Neural cell (in vitro differentiated cells): ENCODE results near the gene C1QTNF3. TPM values are rescaled to one million over a fixed set of nuclear protein-coding genes. Genes with fewer than 3 reads are reported as not detected.

Experiments used
- H2AFZ ChIP-seq: fragments of 200-600, 300-800 bp; sonication (generic), shearing (Covaris generic); 2 replicates; pipeline ENCODE4 v1.6.0; 2014; ENCODE audit warnings: low read depth, mild to moderate bottlenecking, antibody characterized with exemption, low read length, moderate library complexity
- H3F3A ChIP-seq: fragments of 200-600 bp; shearing (Covaris generic); 2 replicates; pipeline ENCODE4 v1.6.1; 2016; ENCODE audit warnings: mild to moderate bottlenecking, moderate library complexity, mixed read lengths, antibody characterized with exemption, low read length; ENCODE audit not compliant: insufficient read depth, poor library complexity, severe bottlenecking
- H3K27ac ChIP-seq: fragments of 200-600, 300-800 bp; sonication (generic), shearing (Covaris generic); 2 replicates; pipeline ENCODE4 v1.5.1; 2014; ENCODE audit warnings: mild to moderate bottlenecking, low read length, moderate library complexity
- H3K27me3 ChIP-seq: fragments of 300-800, 200-600 bp; sonication (generic), shearing (Covaris generic); 2 replicates; pipeline ENCODE4 v1.6.0; 2014; ENCODE audit warnings: mild to moderate bottlenecking, low read depth, low read length, moderate library complexity; ENCODE audit not compliant: insufficient read depth
- H3K36me3 ChIP-seq: fragments of 300-800, 200-600 bp; sonication (generic), shearing (Covaris generic); 2 replicates; pipeline ENCODE4 v1.5.1; 2014; ENCODE audit warnings: mild to moderate bottlenecking, antibody characterized with exemption, low read length, moderate library complexity; ENCODE audit not compliant: insufficient read depth
- H3K4me2 ChIP-seq: fragments of 300-800, 200-600 bp; sonication (generic), shearing (Covaris generic); 2 replicates; pipeline ENCODE4 v1.6.0; 2014; ENCODE audit warnings: mild to moderate bottlenecking, low read length
- H3K4me3 ChIP-seq: fragments of 300-800, 200-600 bp; sonication (generic), shearing (Covaris generic); 2 replicates; pipeline ENCODE4 v1.5.1; 2014; ENCODE audit warnings: mild to moderate bottlenecking, low read length, moderate library complexity
- H3K79me2 ChIP-seq: fragments of 200-600 bp; shearing (Covaris generic); replicated peaks from 2 replicates; pipeline ENCODE4 v1.6.0; 2014; ENCODE audit warnings: mild to moderate bottlenecking, low read length, moderate library complexity; ENCODE audit not compliant: insufficient read depth
- H3K9ac ChIP-seq: fragments of 300-800, 200-600 bp; sonication (generic), shearing (Covaris generic); 2 replicates; pipeline ENCODE4 v1.6.1; 2016; ENCODE audit warnings: mild to moderate bottlenecking, low read length, mixed read lengths
- H3K9me2 ChIP-seq: fragments of 200-600 bp; shearing (Covaris generic); 2 replicates; pipeline ENCODE4 v1.6.1; 2016; ENCODE audit warnings: mild to moderate bottlenecking, low read length, mixed read lengths; ENCODE audit not compliant: insufficient read depth
- H3K9me3 ChIP-seq: fragments of 200-600, 300-800 bp; sonication (generic), shearing (Covaris generic); 2 replicates; pipeline ENCODE4 v1.6.1; 2016; ENCODE audit warnings: mild to moderate bottlenecking, mixed run types, low read length, moderate library complexity, mixed read lengths
- H4K20me1 ChIP-seq: fragments of 200-600 bp; shearing (Covaris generic); 2 replicates; pipeline ENCODE4 v1.6.1; 2016; ENCODE audit warnings: mild to moderate bottlenecking, mixed run types; ENCODE audit not compliant: insufficient read depth
- CTCF ChIP-seq: fragments of 450-650 bp; IDR thresholded peaks from 2 replicates; pipeline ENCODE4 v1.5.1; 2014; ENCODE audit warnings: antibody characterized with exemption, mild to moderate bottlenecking, moderate library complexity; ENCODE audit not compliant: poor library complexity, severe bottlenecking
- EP300 ChIP-seq: fragments of 450-650 bp; conservative IDR thresholded peaks from 2 replicates; pipeline ENCODE4 v1.6.1; 2014; ENCODE audit warnings: antibody characterized with exemption, mild to moderate bottlenecking, moderate library complexity; ENCODE audit not compliant: poor library complexity, severe bottlenecking
- EZH2 ChIP-seq: fragments of 200-600, 300-800 bp; shearing (Covaris generic), sonication (generic); IDR thresholded peaks from 2 replicates; pipeline ENCODE4 v1.6.1; 2014; ENCODE audit warnings: antibody characterized with exemption, low read length, borderline replicate concordance, mild to moderate bottlenecking; ENCODE audit not compliant: insufficient read depth, poor library complexity, severe bottlenecking
- MXI1 ChIP-seq: fragments of 450-650 bp; conservative IDR thresholded peaks from 2 replicates; pipeline ENCODE4 v1.6.1; 2014; ENCODE audit warnings: antibody characterized with exemption, mild to moderate bottlenecking; ENCODE audit not compliant: poor library complexity, severe bottlenecking
- POLR2AphosphoS5 ChIP-seq: IDR thresholded peaks from 2 replicates; pipeline ENCODE4 v1.6.1; 2012
- RAD21 ChIP-seq: fragments of 450-650 bp; conservative IDR thresholded peaks from 2 replicates; pipeline ENCODE4 v1.6.1; 2014; ENCODE audit warnings: antibody characterized with exemption, mild to moderate bottlenecking, moderate library complexity
- SMC3 ChIP-seq: fragments of 450-650 bp; conservative IDR thresholded peaks from 2 replicates; pipeline ENCODE4 v1.6.1; 2014; ENCODE audit warnings: antibody characterized with exemption, mild to moderate bottlenecking, moderate library complexity; ENCODE audit not compliant: poor library complexity
- TAF1 ChIP-seq: IDR thresholded peaks from 2 replicates; pipeline ENCODE4 v1.6.1; 2012; ENCODE audit warnings: low read depth
- polyA plus RNA-seq: library from polyadenylated mRNA; depleted of rRNA; stranded (reverse); fragments of >200 nt; gene quantifications from 2 replicates; pipeline ENCODE4 v1.2.3, GENCODE V29; 2014
- TF ChIP-seq, protein P1 (sequence below): IDR thresholded peaks from 2 replicates; pipeline ENCODE4 v1.6.1; 2012; ENCODE audit warnings: borderline replicate concordance

The C1QTNF3 gene
- polyA plus RNA-seq, 1 donor from 2014 or later: 33.1 TPM

DNA sequence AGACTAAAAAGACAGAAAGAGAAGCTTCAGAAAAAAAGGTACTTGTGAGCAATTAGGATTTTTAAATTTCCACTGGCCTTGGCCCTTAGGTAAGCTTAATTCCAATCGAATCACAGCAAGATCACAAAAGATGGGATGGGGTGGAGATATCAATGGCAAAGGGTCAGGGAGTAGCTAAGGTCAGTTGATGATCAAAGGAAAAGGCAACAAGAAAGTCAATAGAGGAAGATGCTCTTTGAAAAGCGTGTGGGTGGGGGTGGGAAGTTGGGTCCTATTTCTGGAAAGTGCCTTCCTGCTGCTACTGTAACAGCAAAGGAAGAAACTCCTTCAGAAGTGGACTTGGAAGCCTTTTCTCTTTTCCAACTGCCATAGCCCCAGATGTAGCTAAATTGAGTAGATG lies 7.3 kb downstream of the C1QTNF3 start:
- Histone ChIP-seq H3K27me3 (no peaks in the 10 kb centered on the region), H3K4me2 (no peak overlapping the region), H3K4me3 (no peak overlapping the region), H3F3A (no peaks in the 10 kb centered on the region), H3K9me2 (no peaks in the 10 kb centered on the region), H2AFZ (no peak overlapping the region), H3K9ac (no peak overlapping the region), H4K20me1 (no peaks in the 10 kb centered on the region), H3K36me3 (peaks cover 13% of the 10 kb centered on the region), H3K27ac (no peak overlapping the region), H3K79me2 (no peaks in the 10 kb centered on the region), H3K9me3 (no peaks in the 10 kb centered on the region)
- no peak for TF ChIP-seq SMC3
- TF ChIP-seq CTCF: no peak
- TF ChIP-seq POLR2AphosphoS5: no peak
- TF ChIP-seq MXI1: no peak
- no peak for TF ChIP-seq RAD21
- TF ChIP-seq EZH2: no peak
- TF ChIP-seq EP300: no peak
- TF ChIP-seq, protein P1, sequence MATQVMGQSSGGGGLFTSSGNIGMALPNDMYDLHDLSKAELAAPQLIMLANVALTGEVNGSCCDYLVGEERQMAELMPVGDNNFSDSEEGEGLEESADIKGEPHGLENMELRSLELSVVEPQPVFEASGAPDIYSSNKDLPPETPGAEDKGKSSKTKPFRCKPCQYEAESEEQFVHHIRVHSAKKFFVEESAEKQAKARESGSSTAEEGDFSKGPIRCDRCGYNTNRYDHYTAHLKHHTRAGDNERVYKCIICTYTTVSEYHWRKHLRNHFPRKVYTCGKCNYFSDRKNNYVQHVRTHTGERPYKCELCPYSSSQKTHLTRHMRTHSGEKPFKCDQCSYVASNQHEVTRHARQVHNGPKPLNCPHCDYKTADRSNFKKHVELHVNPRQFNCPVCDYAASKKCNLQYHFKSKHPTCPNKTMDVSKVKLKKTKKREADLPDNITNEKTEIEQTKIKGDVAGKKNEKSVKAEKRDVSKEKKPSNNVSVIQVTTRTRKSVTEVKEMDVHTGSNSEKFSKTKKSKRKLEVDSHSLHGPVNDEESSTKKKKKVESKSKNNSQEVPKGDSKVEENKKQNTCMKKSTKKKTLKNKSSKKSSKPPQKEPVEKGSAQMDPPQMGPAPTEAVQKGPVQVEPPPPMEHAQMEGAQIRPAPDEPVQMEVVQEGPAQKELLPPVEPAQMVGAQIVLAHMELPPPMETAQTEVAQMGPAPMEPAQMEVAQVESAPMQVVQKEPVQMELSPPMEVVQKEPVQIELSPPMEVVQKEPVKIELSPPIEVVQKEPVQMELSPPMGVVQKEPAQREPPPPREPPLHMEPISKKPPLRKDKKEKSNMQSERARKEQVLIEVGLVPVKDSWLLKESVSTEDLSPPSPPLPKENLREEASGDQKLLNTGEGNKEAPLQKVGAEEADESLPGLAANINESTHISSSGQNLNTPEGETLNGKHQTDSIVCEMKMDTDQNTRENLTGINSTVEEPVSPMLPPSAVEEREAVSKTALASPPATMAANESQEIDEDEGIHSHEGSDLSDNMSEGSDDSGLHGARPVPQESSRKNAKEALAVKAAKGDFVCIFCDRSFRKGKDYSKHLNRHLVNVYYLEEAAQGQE: no peak
- TF ChIP-seq TAF1: no peak

GRCh38 chr5:34034534-34035327 lies 8.3 kb downstream of the C1QTNF3 start:
- H3K4me3 ChIP-seq: no peak overlapping the region
- peaks cover 13% of the 10 kb centered on the region for H3K36me3 ChIP-seq
- no peaks in the 10 kb centered on the region for H3K9me3 ChIP-seq
- no peaks in the 10 kb centered on the region for H3K79me2 ChIP-seq
- H3F3A ChIP-seq: no peaks in the 10 kb centered on the region
- TF ChIP-seq TAF1: no peak
- H2AFZ ChIP-seq: no peak overlapping the region
- no peak overlapping the region for H3K4me2 ChIP-seq
- no peaks in the 10 kb centered on the region for H3K9me2 ChIP-seq
- H4K20me1 ChIP-seq: no peaks in the 10 kb centered on the region
- H3K27me3 ChIP-seq: no peaks in the 10 kb centered on the region
- no peak overlapping the region for H3K27ac ChIP-seq
- H3K9ac ChIP-seq: no peak overlapping the region
